Liver (tissue), 9 donors: ENCODE results near the gene ZNF664. TPM values are rescaled to one million over a fixed set of nuclear protein-coding genes. Genes with fewer than 3 reads are reported as not detected.
A peak's percentile ranks its signal among the peaks of the same experiment; 100 is the strongest.

Source experiments
- DNase-seq: peaks from one replicate; pipeline ENCODE4 v3.0.0-alpha.2; 2017; ENCODE audit warnings: low spot score
- H3K27ac ChIP-seq, 2 donors: one replicate each; pipeline ENCODE4 v1.7.0; 2013; ENCODE audit warnings: inconsistent platforms in 2 of 2, low read length in 2 of 2, control low read depth in 1 of 2, low read depth in 1 of 2, mild to moderate bottlenecking in 1 of 2
- H3K27me3 ChIP-seq, 4 donors: one replicate each; pipeline versions ENCODE4 v1.6.1 to v1.7.0; 2013; ENCODE audit warnings: low read length in 3 of 4, inconsistent platforms in 1 of 4, mild to moderate bottlenecking in 1 of 4, moderate library complexity in 1 of 4; ENCODE audit not compliant: control insufficient read depth in 4 of 4, insufficient read depth in 4 of 4
- H3K36me3 ChIP-seq, 4 donors: one replicate each; pipeline versions ENCODE4 v1.6.1 to v1.7.0; 2013; ENCODE audit warnings: low read length in 3 of 4, mild to moderate bottlenecking in 3 of 4, low read depth in 1 of 4, moderate library complexity in 1 of 4; ENCODE audit not compliant: control insufficient read depth in 4 of 4, insufficient read depth in 3 of 4
- H3K4me1 ChIP-seq, 4 donors: one replicate each; pipeline versions ENCODE4 v1.6.1 to v1.7.0; 2013; ENCODE audit warnings: low read length in 3 of 4, mild to moderate bottlenecking in 3 of 4, moderate library complexity in 1 of 4; ENCODE audit not compliant: control insufficient read depth in 4 of 4, insufficient read depth in 4 of 4
- H3K4me3 ChIP-seq, 3 donors: one replicate each; pipeline versions ENCODE4 v1.6.1 to v1.7.0; 2013; ENCODE audit warnings: low read length in 3 of 3, control low read depth in 1 of 3, low read depth in 1 of 3, mild to moderate bottlenecking in 1 of 3
- H3K9ac ChIP-seq, 2 donors: one replicate each; pipeline ENCODE4 v1.7.0; 2013; ENCODE audit warnings: low read length in 2 of 2, mild to moderate bottlenecking in 2 of 2, moderate library complexity in 2 of 2, control low read depth in 1 of 2, low read depth in 1 of 2
- H3K9me3 ChIP-seq, 4 donors: one replicate each; pipeline versions ENCODE4 v1.6.1 to v1.7.0; 2013; ENCODE audit warnings: low read length in 3 of 4; ENCODE audit not compliant: control insufficient read depth in 4 of 4
- ATF3 ChIP-seq: IDR thresholded peaks from 2 replicates; pipeline ENCODE4 v1.6.1; 2016; ENCODE audit warnings: antibody characterized with exemption
- CTCF ChIP-seq: fragments of 150-350 bp; IDR thresholded peaks from 2 replicates; pipeline ENCODE4 v1.5.1; 2017; ENCODE audit warnings: improper control_type of control experiment, low read depth, low read length; ENCODE audit not compliant: missing input control
- EGR1 ChIP-seq, 2 donors: IDR thresholded peaks; 2 replicates each; pipeline ENCODE4 v1.6.1; 2016 to 2018; ENCODE audit warnings: antibody characterized with exemption in 2 of 2, low read depth in 2 of 2
- FOXA1 ChIP-seq: IDR thresholded peaks from 2 replicates; pipeline ENCODE4 v1.6.1; 2016; ENCODE audit warnings: antibody characterized with exemption
- FOXA2 ChIP-seq: IDR thresholded peaks from 2 replicates; pipeline ENCODE4 v1.6.1; 2016; ENCODE audit warnings: antibody characterized with exemption
- GABPA ChIP-seq, 2 donors: IDR thresholded peaks in 1 of 2; conservative IDR thresholded peaks in 1 of 2; 2 replicates each; pipeline ENCODE4 v1.6.1; 2016; ENCODE audit warnings: antibody characterized with exemption in 2 of 2, mild to moderate bottlenecking in 1 of 2, moderate library complexity in 1 of 2
- HNF4A ChIP-seq, 2 donors: conservative IDR thresholded peaks; 2 replicates each; pipeline ENCODE4 v1.6.1; 2016; ENCODE audit warnings: antibody characterized with exemption in 2 of 2, mild to moderate bottlenecking in 2 of 2
- HNF4G ChIP-seq: IDR thresholded peaks from 2 replicates; pipeline ENCODE4 v1.6.1; 2016; ENCODE audit warnings: antibody characterized with exemption
- JUND ChIP-seq, 2 donors: IDR thresholded peaks; 2 replicates each; pipeline ENCODE4 v1.6.1; 2016; ENCODE audit warnings: antibody characterized with exemption in 2 of 2
- MAX ChIP-seq: IDR thresholded peaks from 2 replicates; pipeline ENCODE4 v1.6.1; 2016; ENCODE audit warnings: antibody characterized with exemption
- NR2F2 ChIP-seq: IDR thresholded peaks from 2 replicates; pipeline ENCODE4 v1.6.1; 2016; ENCODE audit warnings: antibody characterized with exemption
- RAD21 ChIP-seq, 2 donors: IDR thresholded peaks; 2 replicates each; pipeline ENCODE4 v1.6.1; 2016; ENCODE audit warnings: antibody characterized with exemption in 2 of 2, mild to moderate bottlenecking in 2 of 2
- REST ChIP-seq: IDR thresholded peaks from 2 replicates; pipeline ENCODE4 v1.6.1; 2016; ENCODE audit warnings: antibody characterized with exemption, mild to moderate bottlenecking
- RXRA ChIP-seq, 2 donors: IDR thresholded peaks; 2 replicates each; pipeline ENCODE4 v1.6.1; 2017 to 2018; ENCODE audit warnings: antibody characterized with exemption in 2 of 2, mild to moderate bottlenecking in 1 of 2
- SP1 ChIP-seq: IDR thresholded peaks from 2 replicates; pipeline ENCODE4 v1.6.1; 2018; ENCODE audit warnings: antibody characterized with exemption, mild to moderate bottlenecking
- TAF1 ChIP-seq: conservative IDR thresholded peaks from 2 replicates; pipeline ENCODE4 v1.6.1; 2016; ENCODE audit warnings: antibody characterized with exemption, mild to moderate bottlenecking
- YY1 ChIP-seq: IDR thresholded peaks from 2 replicates; pipeline ENCODE4 v1.6.1; 2016; ENCODE audit warnings: antibody characterized with exemption, mild to moderate bottlenecking
- ZBTB33 ChIP-seq: IDR thresholded peaks from 2 replicates; pipeline ENCODE4 v1.6.1; 2016; ENCODE audit warnings: antibody characterized with exemption
- WGBS: extraction: QIAGEN DNeasy Blood & Tissue Kit; methylation state at CpG from one replicate; pipeline ENCODE4 v1.1.7; 2013; 5-methylcytosine and 5-hydroxymethylcytosine counted together
- polyA plus RNA-seq, 2 donors: library from polyadenylated mRNA; stranded (reverse) in 1 of 2; unstranded in 1 of 2; fragments of 200-250 nt in 1 of 2; fragments of >200 nt in 1 of 2; fragmentation: Nextera tagmentation in 1 of 2; extraction: Ambion mirVana in 1 of 2; gene quantifications; one replicate each; pipeline versions ENCODE4 v1.2.1 to v1.2.3, GENCODE V29; 2013 to 2015
- total RNA-seq, 2 donors: library from RNA; depleted of rRNA; stranded (reverse); fragments of >200 nt; gene quantifications; one replicate each; pipeline ENCODE4 v1.2.3, GENCODE V29; 2014
- donor health status: healthy.
- donor health status: healthy.
- donor health status: healthy.
- donor health status: healthy.
- donor health status: healthy.

Gene ZNF664
- total and polyA plus RNA-seq, 4 donors = 7.2 to 40.3 (median 29.6) TPM

GRCh38 chr12:123983822-123984485, 10.9 kb downstream of the ZNF664 start:
- Histone ChIP-seq H3K9ac (no peak overlapping the region), H3K4me3 (no peak overlapping the region), H3K9me3 (no peaks in the 10 kb centered on the region), H3K4me1 (peaks cover 0 to 3% (median 1%) of the 10 kb centered on the region in 4 donors), H3K27ac (no peak overlapping the region), H3K36me3 (peaks cover 0 to 7% (median 4%) of the 10 kb centered on the region in 4 donors), H3K27me3 (no peaks in the 10 kb centered on the region)
- no peak for DNase-seq
- WGBS = 46% methylated on average over 7 of the region's 7 CpGs
- TF ChIP-seq RAD21 (IDR thresholded peaks at IDR 0.05) (peak; percentile 94 to 98), ZBTB33 (no peak), MAX (no peak), HNF4A (conservative IDR thresholded peaks at IDR 0.05) (peak in 1 of 2 donors; percentile 13), GABPA (IDR thresholded peaks at IDR 0.05 in 1 of 2, conservative IDR thresholded peaks at IDR 0.05 in 1 of 2) (no peak), EGR1 (IDR thresholded peaks at IDR 0.05; ENCODE audit: low read depth in 2 of 2) (no peak), RXRA (IDR thresholded peaks at IDR 0.05) (peak in 1 of 2 donors; percentile 54), CTCF (peak; percentile 66), SP1 (no peak), ATF3 (no peak), REST (no peak), NR2F2 (peak; percentile 86), JUND (IDR thresholded peaks at IDR 0.05) (no peak), TAF1 (no peak), YY1 (no peak), HNF4G (no peak), FOXA2 (no peak), FOXA1 (no peak)
